ENCODE measurements around the gene PLEKHA7.

The PLEKHA7 gene

DNA sequence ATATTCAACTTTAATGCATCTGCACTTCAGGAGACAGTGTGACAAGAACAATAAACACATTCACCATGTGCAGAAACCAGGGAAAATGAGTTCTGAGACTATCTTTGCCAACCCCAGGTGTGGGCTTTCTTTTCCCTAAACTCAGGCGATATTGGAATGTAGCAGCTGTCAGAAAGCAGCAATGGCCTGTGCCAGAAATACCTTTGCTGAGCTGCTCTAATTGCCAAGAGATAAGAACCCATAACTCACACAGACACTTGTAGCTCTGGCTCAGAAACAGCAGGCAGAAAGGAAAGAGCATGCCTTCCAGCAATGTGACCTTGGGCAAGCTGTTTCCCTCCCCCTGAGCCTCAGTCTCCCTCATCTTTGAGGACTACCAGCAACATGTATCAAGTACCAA, 77.6 kb downstream of the PLEKHA7 start:
- no peak overlapping the region for H3K27ac ChIP-seq
- TF ChIP-seq ZFX (IDR thresholded peaks at IDR 0.05; ENCODE audit: borderline replicate concordance), result no peak

DNA sequence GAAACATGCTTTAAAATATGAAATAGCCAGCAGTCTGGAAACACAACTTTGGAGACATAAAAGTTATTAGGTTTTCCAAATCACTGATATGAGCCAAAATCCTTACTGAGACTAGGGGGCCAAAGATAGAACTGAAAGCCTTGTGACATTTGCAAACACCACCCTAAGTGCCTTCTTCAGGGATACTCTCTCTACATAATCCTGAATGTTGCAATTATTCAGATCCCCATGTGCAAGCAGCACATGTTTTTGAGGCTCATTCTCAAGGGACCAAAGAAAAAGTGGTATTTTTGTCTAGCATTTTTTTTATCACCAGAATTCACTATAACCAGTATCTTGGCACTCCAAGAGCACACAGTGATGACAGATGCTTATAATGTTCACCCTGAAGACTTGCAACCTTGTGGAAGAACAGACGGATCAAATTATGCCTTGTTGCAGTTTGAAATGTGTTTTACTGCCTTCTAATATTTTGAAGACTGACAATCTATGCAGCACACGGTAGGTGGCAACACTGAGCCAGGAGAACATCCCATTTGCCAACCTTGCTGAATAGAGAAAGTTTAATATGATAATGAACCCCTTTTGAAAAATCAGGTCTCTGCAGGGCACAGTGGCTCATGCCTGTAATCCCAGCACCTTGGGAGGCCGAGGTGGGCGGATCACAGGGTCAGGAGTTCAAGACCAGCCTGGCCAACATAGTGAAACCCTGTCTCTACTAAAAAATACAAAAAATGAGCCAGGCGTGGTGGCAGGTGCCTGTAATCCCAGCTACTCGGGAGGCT, 78.5 kb downstream of the PLEKHA7 start:
- no peak overlapping the region for H3K27ac ChIP-seq
- no peak for TF ChIP-seq ZFX (IDR thresholded peaks at IDR 0.05; ENCODE audit: borderline replicate concordance)
- TF ChIP-seq, protein P1, sequence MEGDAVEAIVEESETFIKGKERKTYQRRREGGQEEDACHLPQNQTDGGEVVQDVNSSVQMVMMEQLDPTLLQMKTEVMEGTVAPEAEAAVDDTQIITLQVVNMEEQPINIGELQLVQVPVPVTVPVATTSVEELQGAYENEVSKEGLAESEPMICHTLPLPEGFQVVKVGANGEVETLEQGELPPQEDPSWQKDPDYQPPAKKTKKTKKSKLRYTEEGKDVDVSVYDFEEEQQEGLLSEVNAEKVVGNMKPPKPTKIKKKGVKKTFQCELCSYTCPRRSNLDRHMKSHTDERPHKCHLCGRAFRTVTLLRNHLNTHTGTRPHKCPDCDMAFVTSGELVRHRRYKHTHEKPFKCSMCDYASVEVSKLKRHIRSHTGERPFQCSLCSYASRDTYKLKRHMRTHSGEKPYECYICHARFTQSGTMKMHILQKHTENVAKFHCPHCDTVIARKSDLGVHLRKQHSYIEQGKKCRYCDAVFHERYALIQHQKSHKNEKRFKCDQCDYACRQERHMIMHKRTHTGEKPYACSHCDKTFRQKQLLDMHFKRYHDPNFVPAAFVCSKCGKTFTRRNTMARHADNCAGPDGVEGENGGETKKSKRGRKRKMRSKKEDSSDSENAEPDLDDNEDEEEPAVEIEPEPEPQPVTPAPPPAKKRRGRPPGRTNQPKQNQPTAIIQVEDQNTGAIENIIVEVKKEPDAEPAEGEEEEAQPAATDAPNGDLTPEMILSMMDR (IDR thresholded peaks at IDR 0.05), result peak; percentile 87

DNA sequence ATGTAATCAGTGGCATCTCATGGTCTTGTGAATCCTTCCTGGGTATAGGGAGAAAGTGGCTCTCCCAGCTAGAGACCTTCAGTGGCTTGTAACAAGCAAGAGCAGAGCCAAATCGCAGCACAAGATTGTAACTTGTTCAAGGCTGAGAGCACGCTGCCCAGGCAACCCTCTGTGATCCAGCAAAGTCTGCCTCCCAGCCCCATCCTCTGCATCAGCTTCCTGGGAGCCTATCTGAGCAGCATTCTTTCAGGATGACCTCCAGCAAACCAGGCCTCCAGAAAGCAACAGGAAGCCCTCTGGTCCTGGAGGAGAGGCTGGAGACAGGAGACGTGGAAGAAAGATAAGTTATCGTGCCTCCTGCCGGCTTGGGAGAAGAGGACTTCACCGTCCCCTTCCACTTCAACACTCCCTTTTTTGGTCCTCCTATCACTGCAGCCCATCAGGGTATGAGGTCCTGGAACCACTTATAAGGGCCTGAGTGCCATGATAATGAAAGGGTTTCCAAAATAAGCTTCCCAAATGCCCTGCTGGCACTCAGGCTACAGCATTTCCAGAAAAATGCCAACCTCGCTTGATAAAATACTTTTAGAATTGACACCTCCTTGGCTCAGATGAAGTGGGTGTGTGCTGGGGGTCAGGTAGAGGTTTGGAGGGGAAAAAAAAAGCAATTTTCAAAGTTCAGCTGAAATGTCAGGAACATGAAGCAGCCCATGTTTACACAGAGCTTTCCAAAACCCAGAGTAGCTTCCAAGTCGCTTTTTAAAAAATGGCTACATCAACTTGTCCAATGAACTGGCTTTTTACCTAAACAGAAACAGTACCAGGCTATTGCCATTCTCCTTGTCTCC, 80.2 kb downstream of the PLEKHA7 start:
- no peak overlapping the region for H3K27ac ChIP-seq
- TF ChIP-seq ZFX (IDR thresholded peaks at IDR 0.05; ENCODE audit: borderline replicate concordance), result no peak
- TF ChIP-seq, protein P1 (IDR thresholded peaks at IDR 0.05), result no peak

DNA sequence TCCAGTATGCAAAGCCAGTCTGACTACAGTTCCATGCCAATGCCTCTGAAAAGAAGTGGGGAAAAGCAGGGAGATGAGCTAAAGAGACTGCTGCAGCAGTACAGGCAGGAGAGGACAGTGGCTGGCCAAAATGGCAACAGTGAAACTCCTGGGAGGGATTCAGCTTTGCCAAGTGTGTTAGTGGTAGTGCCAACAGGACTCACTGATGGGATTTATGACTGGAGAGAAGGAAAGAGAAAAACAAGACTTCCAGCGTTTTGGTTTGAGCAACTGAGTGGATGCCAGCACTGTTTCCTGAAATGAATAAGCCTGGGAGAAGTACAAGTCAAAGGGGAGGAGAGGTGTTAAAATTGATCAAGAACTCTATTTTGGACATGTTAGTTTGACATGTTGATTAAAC, 80.9 kb downstream of the PLEKHA7 start:
- TF ChIP-seq ZFX (IDR thresholded peaks at IDR 0.05; ENCODE audit: borderline replicate concordance), result no peak
- TF ChIP-seq, protein P1 (IDR thresholded peaks at IDR 0.05), result no peak
- H3K27ac ChIP-seq, result no peak overlapping the region

DNA sequence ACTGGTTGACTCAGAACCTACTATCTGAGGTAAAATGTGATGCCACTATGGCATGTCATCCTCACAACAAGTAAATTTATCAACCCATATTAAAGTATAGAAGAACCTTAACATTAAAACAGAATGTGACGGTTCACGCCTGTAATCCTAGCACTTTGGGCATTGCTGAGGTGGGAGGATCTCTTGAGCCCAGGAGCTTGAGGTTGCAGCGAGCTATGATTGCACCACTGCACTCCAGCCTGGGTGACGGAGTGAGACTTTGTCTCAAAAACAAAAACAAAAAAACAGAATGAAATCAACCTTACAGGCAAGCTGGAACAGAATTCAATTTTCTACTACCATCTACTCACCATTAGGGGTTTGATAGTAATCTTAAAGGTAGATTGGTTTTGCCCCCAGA, 86.2 kb downstream of the PLEKHA7 start:
- TF ChIP-seq ZFX (IDR thresholded peaks at IDR 0.05; ENCODE audit: borderline replicate concordance), result no peak
- TF ChIP-seq, protein P1 (IDR thresholded peaks at IDR 0.05), result no peak
- no peak overlapping the region for H3K27ac ChIP-seq

DNA sequence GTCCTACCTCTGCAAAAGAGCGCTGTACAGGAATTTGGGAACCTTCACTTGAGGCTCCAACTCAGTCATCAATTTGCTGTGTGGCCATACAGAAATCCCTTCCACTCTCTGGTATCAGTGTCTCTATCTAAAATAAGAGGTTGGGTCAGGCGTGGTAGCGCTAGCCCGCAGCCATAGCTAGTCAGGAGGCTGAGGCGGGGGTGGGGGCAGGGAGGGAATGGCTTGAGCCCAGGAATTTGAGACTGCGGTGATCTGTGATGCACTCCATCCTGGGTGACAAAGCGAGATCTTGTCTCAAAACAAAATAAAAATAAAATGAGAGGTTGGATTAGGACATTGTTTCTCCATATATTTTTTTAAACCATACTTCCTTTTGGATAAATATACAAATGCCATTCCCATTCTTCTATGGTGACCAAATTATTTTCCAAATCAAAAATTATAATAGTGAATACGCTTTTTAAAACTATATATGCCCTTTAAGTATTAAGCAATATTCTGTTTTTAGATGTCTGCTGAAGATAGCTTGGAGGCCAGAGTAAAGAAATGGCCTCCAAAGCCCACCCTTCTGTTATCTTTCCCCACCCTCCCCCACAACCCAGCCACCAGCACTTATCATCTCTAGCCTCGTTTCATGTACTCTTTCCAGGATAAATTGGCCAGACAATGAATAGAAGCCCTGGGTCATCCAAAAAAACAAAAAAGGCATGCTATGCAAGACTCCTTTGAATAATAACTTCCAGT, 87.2 kb downstream of the PLEKHA7 start:
- no peak for TF ChIP-seq ZFX (IDR thresholded peaks at IDR 0.05; ENCODE audit: borderline replicate concordance)
- TF ChIP-seq, protein P1 (IDR thresholded peaks at IDR 0.05), result no peak

DNA sequence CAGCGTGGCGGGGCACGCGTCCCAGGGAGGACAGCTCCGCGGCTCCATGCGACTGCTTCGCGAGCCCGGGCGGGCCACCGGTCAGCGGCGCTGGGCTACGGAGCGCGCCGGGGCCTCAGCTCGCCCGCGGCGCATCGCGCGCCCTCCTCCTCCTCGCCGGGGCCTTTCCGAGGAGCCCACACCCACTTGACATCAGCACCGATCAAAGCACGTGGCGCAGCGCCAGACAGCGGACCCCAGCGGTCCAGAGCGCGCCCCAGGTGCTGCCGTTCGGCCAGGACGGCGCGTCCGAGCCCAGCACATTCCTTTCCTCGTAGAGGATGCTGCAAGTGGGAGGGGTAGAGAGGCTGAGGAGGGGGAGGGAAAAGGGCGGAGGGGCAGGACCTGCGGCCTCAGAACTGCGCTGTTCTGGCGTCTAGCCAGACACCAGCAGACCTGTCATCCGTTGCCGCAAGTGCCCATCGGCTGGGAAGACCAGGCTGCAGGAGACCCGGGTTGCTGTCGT, 88.6 kb downstream of the PLEKHA7 start:
- peak overlapping the region; percentile 58 for H3K27ac ChIP-seq
- TF ChIP-seq, protein P1 (IDR thresholded peaks at IDR 0.05), result no peak
- no peak for TF ChIP-seq ZFX (IDR thresholded peaks at IDR 0.05; ENCODE audit: borderline replicate concordance)

More for the DNA sequence above, 87.2 kb downstream of the PLEKHA7 start:
- H3K27ac ChIP-seq, result no peak overlapping the region
